GM12878 (cell line): ENCODE data around the gene ADARB1. TPM values are rescaled to one million over a fixed set of nuclear protein-coding genes. Genes with fewer than 3 reads are reported as not detected.

Experiments
- ATAC-seq: fragments of 200-7000 bp; cut with Tn5 transposase; 3 replicates; pipeline ENCODE4 v1.9.1; 2020; ENCODE audit warnings: mild to moderate bottlenecking, moderate library complexity
- BruUV-seq: library from RNA; stranded (reverse); fragments of 400-500 nt; replicated peaks from 2 replicates; lab custom pipeline; 2021; lab: Mats Ljungman, UMichigan
- CTCF ChIA-PET: fragments of 300-600 bp; sonication (Branson Sonifier 250); formaldehyde crosslinking; extraction: SDS; loops from one replicate; lab custom pipeline; 2021; ENCODE audit warnings: inconsistent platforms; lab: Yijun Ruan, JAX
- POLR2A ChIA-PET: fragments of 350-600 bp; formaldehyde crosslinking; extraction: SDS; loops from one replicate; lab custom pipeline; 2021; ENCODE audit warnings: inconsistent platforms; lab: Charles Lee
- RAD21 ChIA-PET: fragments of 300-600 bp; sonication (Branson Sonifier 250); formaldehyde crosslinking; loops from one replicate; lab custom pipeline; 2023; ENCODE audit warnings: antibody characterized with exemption; ENCODE audit not compliant: unreplicated experiment; lab: Charles Lee
- SMC1A ChIA-PET: fragments of 300-600 bp; sonication (Branson Sonifier 250); formaldehyde crosslinking; loops from one replicate; lab custom pipeline; 2023; ENCODE audit not compliant: unreplicated experiment, uncharacterized antibody; lab: Charles Lee
- DNase-seq: peaks from one replicate; pipeline ENCODE4 v3.0.0-alpha.2; 2011; ENCODE audit warnings: low read depth, low spot score
- FAIRE-seq: peaks from 3 replicates; lab custom pipeline; 2011; peaks lifted over from hg19 to GRCh38; lab: Jason Lieb, UNC
- H2AFZ ChIP-seq: 2 replicates; pipeline ENCODE4 v1.6.0; 2011; ENCODE audit warnings: low read depth, low read length, control low read depth; ENCODE audit not compliant: control insufficient read depth
- H3K27ac ChIP-seq: 2 replicates; pipeline ENCODE4 v1.5.1; 2011; ENCODE audit warnings: control low read depth; ENCODE audit not compliant: control insufficient read depth, insufficient read depth
- H3K27me3 ChIP-seq, 2 experiments: replicated peaks in 1 of 2; 2 replicates each; pipeline versions ENCODE4 v1.6.0 to v1.6.1; 2011; ENCODE audit warnings: low read length in 1 of 2; ENCODE audit not compliant: control insufficient read depth in 2 of 2, insufficient read depth in 2 of 2
- H3K36me3 ChIP-seq, 2 experiments: 2 replicates each; pipeline ENCODE4 v1.5.1; 2011; ENCODE audit warnings: low read length in 1 of 2; ENCODE audit not compliant: control insufficient read depth in 2 of 2, insufficient read depth in 2 of 2
- H3K4me1 ChIP-seq: 2 replicates; pipeline ENCODE4 v1.6.1; 2011; ENCODE audit warnings: mild to moderate bottlenecking, low read length, moderate library complexity, mixed read lengths; ENCODE audit not compliant: control insufficient read depth, insufficient read depth
- H3K4me2 ChIP-seq: 2 replicates; pipeline ENCODE4 v1.6.0; 2011; ENCODE audit warnings: control low read depth; ENCODE audit not compliant: control insufficient read depth, insufficient read depth
- H3K4me3 ChIP-seq: fragments of 200-600 bp; sonication (generic); 2 replicates; pipeline ENCODE4 v1.5.1; 2016
- H3K79me2 ChIP-seq: 2 replicates; pipeline ENCODE4 v1.6.0; 2011; ENCODE audit warnings: low read length; ENCODE audit not compliant: control insufficient read depth, insufficient read depth
- H3K9ac ChIP-seq: 2 replicates; pipeline ENCODE4 v1.8.0; 2011; ENCODE audit warnings: low read length, control low read depth, mixed read lengths; ENCODE audit not compliant: control insufficient read depth, insufficient read depth
- H3K9me3 ChIP-seq: replicated peaks from 3 replicates; pipeline ENCODE4 v1.5.1; 2011; ENCODE audit warnings: mild to moderate bottlenecking, low read length; ENCODE audit not compliant: control insufficient read depth, insufficient read depth
- H4K20me1 ChIP-seq: 2 replicates; pipeline ENCODE4 v1.6.0; 2011; ENCODE audit not compliant: control insufficient read depth, insufficient read depth
- BRCA1 ChIP-seq: IDR thresholded peaks from 2 replicates; pipeline ENCODE4 v1.6.1; 2011; ENCODE audit warnings: low read depth, low read length, improper control_type of control experiment
- EED ChIP-seq: sonication (generic); IDR thresholded peaks from 2 replicates; pipeline ENCODE4 v1.6.1; 2016; ENCODE audit warnings: antibody characterized with exemption, low read depth
- FOXM1 ChIP-seq: IDR thresholded peaks from 2 replicates; pipeline ENCODE4 v1.6.1; 2012; ENCODE audit warnings: low read depth, mild to moderate bottlenecking, inconsistent platforms, low read length, moderate library complexity
- NR2C1 ChIP-seq: fragments of 450-650 bp; IDR thresholded peaks from 2 replicates; pipeline ENCODE4 v1.6.1; 2017; ENCODE audit warnings: antibody characterized with exemption, mild to moderate bottlenecking, moderate library complexity
- NRF1 ChIP-seq: conservative IDR thresholded peaks from 2 replicates; pipeline ENCODE4 v1.6.1; 2011; ENCODE audit warnings: mild to moderate bottlenecking, low read depth, low read length, improper control_type of control experiment
- PML ChIP-seq: IDR thresholded peaks from 2 replicates; pipeline ENCODE4 v1.6.1; 2012; ENCODE audit warnings: low read length, inconsistent platforms
- POLR2AphosphoS5 ChIP-seq: IDR thresholded peaks from 2 replicates; pipeline ENCODE4 v1.6.1; 2011; ENCODE audit warnings: mild to moderate bottlenecking, low read length, inconsistent platforms
- TCF7 ChIP-seq: IDR thresholded peaks from 2 replicates; pipeline ENCODE4 v1.6.1; 2014; ENCODE audit warnings: antibody characterized with exemption, borderline replicate concordance
- ZNF207 ChIP-seq: fragments of 450-650 bp; IDR thresholded peaks from 2 replicates; pipeline ENCODE4 v1.6.1; 2014; ENCODE audit warnings: antibody characterized with exemption, mild to moderate bottlenecking, borderline replicate concordance
- WGBS: methylation state at CpG from one replicate; pipeline ENCODE4 v1.1.6; 2016; ENCODE audit warnings: low lambda C conversion rate; ENCODE audit not compliant: insufficient replicate concordance, insufficient coverage; ENCODE audit errors: missing lambda C conversion rate; 5-methylcytosine and 5-hydroxymethylcytosine counted together
- in situ Hi-C: fragments of 300-500 bp; cut with MboI; formaldehyde crosslinking; loops from 9 replicates; pipeline ENCODE4 v1.14.3; 2018; ENCODE audit warnings: mixed read lengths
- intact Hi-C: fragments of 100-400 bp; cut with micrococcal nuclease; formaldehyde crosslinking; loops from one replicate; pipeline ENCODE4 v1.14.2; 2022; ENCODE audit not compliant: unreplicated experiment
- polyA plus RNA-seq, 11 experiments: library from polyadenylated mRNA; depleted of rRNA in 4 of 11; unstranded in 6 of 11; stranded (reverse) in 5 of 11; fragments of >200 nt; fragmentation: Nextera tagmentation in 4 of 11; fragmentation: Illumina TruSeq in 1 of 11; extraction: Ambion mirVana in 4 of 11; extraction: Trizol in 1 of 11; gene quantifications; 1 replicate in 1 of 11; 2 replicates in 10 of 11; pipeline versions ENCODE4 v1.2.1 to v1.2.3, GENCODE V29; 2011 to 2016; ENCODE audit warnings: inconsistent platforms in 2 of 11, missing spikeins in 2 of 11, low read depth in 1 of 11
- total RNA-seq, 4 experiments: library from RNA; depleted of rRNA in 3 of 4; stranded (reverse); fragments of >200 nt in 3 of 4; fragmentation: Illumina TruSeq in 1 of 4; extraction: Trizol in 1 of 4; gene quantifications; 2 replicates each; pipeline versions ENCODE4 v1.2.1 to v1.2.3, GENCODE V29; 2013 to 2021
- TF ChIP-seq, protein P1 (sequence below): IDR thresholded peaks from 2 replicates; pipeline ENCODE4 v1.6.1; 2011; ENCODE audit warnings: low read depth, mild to moderate bottlenecking, low read length, moderate library complexity, borderline replicate concordance; ENCODE audit errors: extremely low read depth
- TF ChIP-seq, protein P2 (sequence below): fragments of 450-650 bp; IDR thresholded peaks from 2 replicates; pipeline ENCODE4 v1.6.1; 2018; ENCODE audit warnings: mild to moderate bottlenecking, low read depth, moderate library complexity; ENCODE audit not compliant: partially characterized antibody

The ADARB1 gene
- total and polyA plus RNA-seq, 10 of the 15 experiments (the other 5 are each of a cell fraction or from before 2014, with no cell fraction given), result 5.7 to 61.7 (median 25.3) TPM

DNA sequence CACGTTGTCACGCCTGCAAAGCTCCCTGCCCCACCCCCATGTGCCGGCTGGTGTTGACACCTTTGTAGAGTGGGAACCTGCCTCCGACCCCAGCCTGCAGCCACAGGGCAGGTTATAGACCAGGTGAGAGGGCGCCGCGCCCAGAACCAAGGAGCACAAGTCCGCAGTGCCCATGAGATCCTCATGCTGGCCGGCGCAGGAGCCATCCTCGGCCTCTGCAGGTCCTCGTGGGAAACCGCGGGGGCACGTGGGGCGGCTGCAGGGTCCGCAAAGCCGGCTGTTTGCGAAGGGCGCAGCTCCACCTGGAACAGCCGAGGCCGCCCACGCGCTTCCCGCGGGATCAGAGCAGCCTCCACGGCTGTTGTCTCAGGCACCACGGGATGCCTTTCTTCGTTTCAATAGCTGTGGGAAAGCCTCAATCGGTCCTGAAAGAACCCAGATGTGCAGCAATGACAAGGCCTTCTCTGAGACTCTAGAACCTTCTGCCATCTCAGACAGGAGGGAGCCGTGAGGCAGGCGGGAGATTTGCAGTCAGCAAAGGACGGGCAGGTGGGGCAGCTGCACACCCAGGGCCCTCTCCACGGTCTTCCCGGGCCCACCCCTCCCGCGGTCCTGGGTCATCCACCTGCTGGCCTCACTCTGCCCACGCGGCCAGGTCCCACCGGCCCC lies 183.4 kb downstream of the ADARB1 start:
- BruUV-seq, result no TSS peak
- Histone ChIP-seq H3K4me3 (no peak overlapping the region), H3K27ac (no peak overlapping the region), H2AFZ (no peak overlapping the region), H3K4me1 (no peaks in the 10 kb centered on the region), H3K36me3 (no peaks in the 10 kb centered on the region; a peak in 1 of 4 replicates), H3K79me2 (no peaks in the 10 kb centered on the region), H3K4me2 (no peak overlapping the region), H4K20me1 (no peaks in the 10 kb centered on the region), H3K27me3 (no peaks in the 10 kb centered on the region), H3K9me3 (no peaks in the 10 kb centered on the region), H3K9ac (no peak overlapping the region)
- CTCF ChIA-PET, result no interaction called here
- WGBS, result 67% methylated on average over 32 of the region's 40 CpGs
- ATAC-seq (no peak), FAIRE-seq (no peak), DNase-seq (no peak)
- RAD21 ChIA-PET, result no interaction called here
- POLR2A ChIA-PET, result no interaction called here
- intact Hi-C loops (no loop called here), in situ Hi-C loops (no loop called here)
- SMC1A ChIA-PET, result interaction anchor here (1.2 kb wide), 1 partner anchor 45 kb away, joined by 3 read pairs; no protein-coding TSS in a partner anchor
- no peak for TF ChIP-seq TCF7
- TF ChIP-seq, protein P1, sequence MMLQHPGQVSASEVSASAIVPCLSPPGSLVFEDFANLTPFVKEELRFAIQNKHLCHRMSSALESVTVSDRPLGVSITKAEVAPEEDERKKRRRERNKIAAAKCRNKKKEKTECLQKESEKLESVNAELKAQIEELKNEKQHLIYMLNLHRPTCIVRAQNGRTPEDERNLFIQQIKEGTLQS, result no peak
- no peak for TF ChIP-seq NRF1
- no peak for TF ChIP-seq ZNF207
- TF ChIP-seq NR2C1, result no peak

DNA sequence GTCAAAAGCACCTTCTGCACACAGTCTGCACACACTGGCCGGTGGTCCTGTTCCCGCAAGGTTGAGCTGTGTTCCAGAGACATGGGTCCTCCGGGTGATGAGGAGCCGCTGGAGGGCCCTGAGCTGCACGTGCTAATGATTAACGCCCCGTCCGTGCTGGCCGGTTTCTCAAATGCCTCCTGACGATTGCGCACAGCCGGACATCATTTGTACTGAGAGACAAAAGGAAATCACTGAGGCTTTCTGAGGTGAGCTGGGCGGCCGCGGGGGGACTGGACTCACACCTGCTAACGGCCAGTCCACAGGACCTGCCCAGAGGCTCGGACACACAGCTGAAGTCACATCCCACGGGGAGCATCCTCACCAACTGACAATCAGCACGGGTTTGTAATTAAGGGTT lies 184.1 kb downstream of the ADARB1 start:
- ChIA-PET CTCF (no interaction called here), POLR2A (no interaction called here)
- no peak overlapping the region for H3K4me3 ChIP-seq
- no peak for TF ChIP-seq POLR2AphosphoS5
- no peak for TF ChIP-seq FOXM1
- no peak for TF ChIP-seq PML
- TF ChIP-seq BRCA1, result no peak
- TF ChIP-seq, protein P2, sequence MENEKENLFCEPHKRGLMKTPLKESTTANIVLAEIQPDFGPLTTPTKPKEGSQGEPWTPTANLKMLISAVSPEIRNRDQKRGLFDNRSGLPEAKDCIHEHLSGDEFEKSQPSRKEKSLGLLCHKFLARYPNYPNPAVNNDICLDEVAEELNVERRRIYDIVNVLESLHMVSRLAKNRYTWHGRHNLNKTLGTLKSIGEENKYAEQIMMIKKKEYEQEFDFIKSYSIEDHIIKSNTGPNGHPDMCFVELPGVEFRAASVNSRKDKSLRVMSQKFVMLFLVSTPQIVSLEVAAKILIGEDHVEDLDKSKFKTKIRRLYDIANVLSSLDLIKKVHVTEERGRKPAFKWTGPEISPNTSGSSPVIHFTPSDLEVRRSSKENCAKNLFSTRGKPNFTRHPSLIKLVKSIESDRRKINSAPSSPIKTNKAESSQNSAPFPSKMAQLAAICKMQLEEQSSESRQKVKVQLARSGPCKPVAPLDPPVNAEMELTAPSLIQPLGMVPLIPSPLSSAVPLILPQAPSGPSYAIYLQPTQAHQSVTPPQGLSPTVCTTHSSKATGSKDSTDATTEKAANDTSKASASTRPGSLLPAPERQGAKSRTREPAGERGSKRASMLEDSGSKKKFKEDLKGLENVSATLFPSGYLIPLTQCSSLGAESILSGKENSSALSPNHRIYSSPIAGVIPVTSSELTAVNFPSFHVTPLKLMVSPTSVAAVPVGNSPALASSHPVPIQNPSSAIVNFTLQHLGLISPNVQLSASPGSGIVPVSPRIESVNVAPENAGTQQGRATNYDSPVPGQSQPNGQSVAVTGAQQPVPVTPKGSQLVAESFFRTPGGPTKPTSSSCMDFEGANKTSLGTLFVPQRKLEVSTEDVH, result no peak
- TF ChIP-seq EED, result no peak

More for the DNA sequence above, 184.1 kb downstream of the ADARB1 start:
- ChIA-PET SMC1A (interaction anchor here (1.2 kb wide), 1 partner anchor 45 kb away, joined by 3 read pairs; no protein-coding TSS in a partner anchor), RAD21 (no interaction called here)
- intact Hi-C loops, result no loop called here
- H2AFZ ChIP-seq, result no peak overlapping the region
- FAIRE-seq (no peak), DNase-seq (no peak), ATAC-seq (no peak)
- no peak overlapping the region for H3K9ac ChIP-seq
- no peaks in the 10 kb centered on the region for H3K9me3 ChIP-seq
- H3K36me3 ChIP-seq, result no peaks in the 10 kb centered on the region; a peak in 1 of 4 replicates
- 72% methylated on average over 19 of the region's 19 CpGs for WGBS
- H3K4me2 ChIP-seq, result no peak overlapping the region
- no peak overlapping the region for H3K27ac ChIP-seq
- no peaks in the 10 kb centered on the region for H3K79me2 ChIP-seq
- no peaks in the 10 kb centered on the region for H4K20me1 ChIP-seq
- in situ Hi-C loops, result no loop called here
- no TSS peak for BruUV-seq
- H3K27me3 ChIP-seq, result no peaks in the 10 kb centered on the region
- H3K4me1 ChIP-seq, result no peaks in the 10 kb centered on the region
